HepG2 (cell line): ENCODE measurements around the gene PCDHGA1. TPM values are rescaled to one million over a fixed set of nuclear protein-coding genes. Genes with fewer than 3 reads are reported as not detected.

Source experiments
- AKNA ChIP-seq: sonication (generic); formaldehyde crosslinking; IDR thresholded peaks from 2 replicates; pipeline ENCODE4 v1.4.0; 2020; ENCODE audit warnings: missing genetic modification reagents, borderline replicate concordance
- CBX1 ChIP-seq: IDR thresholded peaks from one replicate; pipeline ENCODE4 v1.6.1; 2016; ENCODE audit warnings: antibody characterized with exemption, low read depth
- DDIT3 ChIP-seq: sonication (generic); formaldehyde crosslinking; IDR thresholded peaks from 2 replicates; pipeline ENCODE4 v1.4.0; 2020; ENCODE audit warnings: mild to moderate bottlenecking, missing genetic modification reagents
- MIXL1 ChIP-seq: IDR thresholded peaks from 2 replicates; pipeline ENCODE4 v1.6.1; 2016
- NR2C2 ChIP-seq: sonication (generic); formaldehyde crosslinking; IDR thresholded peaks from 2 replicates; pipeline ENCODE4 v1.4.0; 2020; ENCODE audit warnings: missing genetic modification reagents, mild to moderate bottlenecking, moderate library complexity, borderline replicate concordance
- NR2F6 ChIP-seq, 2 experiments: IDR thresholded peaks; 2 replicates each; pipeline ENCODE4 v1.6.1; 2016; ENCODE audit warnings: antibody characterized with exemption in 1 of 2, mild to moderate bottlenecking in 1 of 2
- PAX8 ChIP-seq: sonication (generic); formaldehyde crosslinking; IDR thresholded peaks from 2 replicates; pipeline ENCODE4 v1.8.0; 2022; ENCODE audit warnings: mild to moderate bottlenecking, missing genetic modification reagents, borderline replicate concordance
- SKIL ChIP-seq: sonication (generic); formaldehyde crosslinking; IDR thresholded peaks from 2 replicates; pipeline ENCODE4 v1.8.0; 2022; ENCODE audit warnings: missing genetic modification reagents, mild to moderate bottlenecking, moderate library complexity, borderline replicate concordance
- ZNF260 ChIP-seq: sonication (generic); formaldehyde crosslinking; IDR thresholded peaks from 2 replicates; pipeline ENCODE4 v1.4.0; 2020; ENCODE audit warnings: missing genetic modification reagents, low read depth, mild to moderate bottlenecking, borderline replicate concordance
- ZNF407 ChIP-seq: sonication (generic); formaldehyde crosslinking; IDR thresholded peaks from one replicate; pipeline ENCODE4 v1.5.1; 2020; ENCODE audit warnings: mild to moderate bottlenecking, missing genetic modification reagents; ENCODE audit errors: not compliant biosample characterization
- polyA plus RNA-seq, 8 experiments: library from polyadenylated mRNA; depleted of rRNA in 3 of 8; stranded (reverse) in 7 of 8; unstranded in 1 of 8; fragments of >200 nt; fragmentation: Illumina TruSeq in 4 of 8; extraction: Trizol in 4 of 8; gene quantifications; 2 replicates each; pipeline versions ENCODE4 v1.2.1 to v1.2.3, GENCODE V29; 2011 to 2016; ENCODE audit warnings: low read depth in 4 of 8, missing spikeins in 1 of 8, mixed read lengths in 1 of 8; ENCODE audit not compliant: insufficient read depth in 1 of 8
- total RNA-seq, 5 experiments: library from RNA; depleted of rRNA; stranded (reverse); fragments of >200 nt; fragmentation: Illumina TruSeq; extraction: Trizol; gene quantifications; 2 replicates each; pipeline ENCODE4 v1.2.3, GENCODE V29; 2016; ENCODE audit warnings: low read depth in 1 of 5

PCDHGA1 gene
- total and polyA plus RNA-seq, 2 of the 13 experiments (the other 11 are each of a cell fraction or from before 2014, with no cell fraction given), result 0.31 to 0.40 TPM

- TF ChIP-seq AKNA (CRISPR knock-in tag) (no peak), DDIT3 (CRISPR knock-in tag) (no peak), PAX8 (CRISPR knock-in tag) (peak; percentile 93; the same call in 1 of the 2 replicates), ZNF407 (CRISPR knock-in tag) (peak; percentile 87), ZNF260 (CRISPR knock-in tag) (no peak), SKIL (no peak), CBX1 (peak; percentile 54), NR2C2 (CRISPR knock-in tag) (peak; percentile 76; the same call in 1 of the 2 replicates), MIXL1 (no peak), NR2F6 (IDR thresholded peaks at IDR 0.05) (no peak), NR2F6 (CRISPR knock-in tag; IDR thresholded peaks at IDR 0.05) (0 out of 2 replicates have a peak, but pooled peaks have one; percentile 9)
Observed at GRCh38 chr5:141320225-141321169, 9.8 kb upstream of the PCDHGA1 start, which contains the start of gene TAF7 (continued).
